ENCODE measurements around the gene ABI2. TPM values are rescaled to one million over a fixed set of nuclear protein-coding genes. Genes with fewer than 3 reads are reported as not detected.

ABI2 gene
- total and polyA plus RNA-seq, 11 donors = 17.4 to 78.8 (median 49.4) TPM

GRCh38 chr2:203326356-203326755 is 1.8 kb upstream of the ABI2 start:
- intact Hi-C loops (cut with DNase I) = loop anchor here in 1 of 10 donors (5.0 to 10.0 kb wide), 3 partner anchors 41 to 118 kb away; no protein-coding TSS in a partner anchor
- H3K4me1 ChIP-seq = peaks cover 0 to 30% (median 15%) of the 10 kb centered on the region in 12 donors
- WGBS, 4 donors = 91 to 98% (median 97%) methylated on average over 1 of the region's 1 CpG
- ATAC-seq = no peak
- H3K27me3 ChIP-seq = no peaks in the 10 kb centered on the region
- no peaks in the 10 kb centered on the region for H3K9me3 ChIP-seq
- no peak for DNase-seq
- TF ChIP-seq, protein P1, sequence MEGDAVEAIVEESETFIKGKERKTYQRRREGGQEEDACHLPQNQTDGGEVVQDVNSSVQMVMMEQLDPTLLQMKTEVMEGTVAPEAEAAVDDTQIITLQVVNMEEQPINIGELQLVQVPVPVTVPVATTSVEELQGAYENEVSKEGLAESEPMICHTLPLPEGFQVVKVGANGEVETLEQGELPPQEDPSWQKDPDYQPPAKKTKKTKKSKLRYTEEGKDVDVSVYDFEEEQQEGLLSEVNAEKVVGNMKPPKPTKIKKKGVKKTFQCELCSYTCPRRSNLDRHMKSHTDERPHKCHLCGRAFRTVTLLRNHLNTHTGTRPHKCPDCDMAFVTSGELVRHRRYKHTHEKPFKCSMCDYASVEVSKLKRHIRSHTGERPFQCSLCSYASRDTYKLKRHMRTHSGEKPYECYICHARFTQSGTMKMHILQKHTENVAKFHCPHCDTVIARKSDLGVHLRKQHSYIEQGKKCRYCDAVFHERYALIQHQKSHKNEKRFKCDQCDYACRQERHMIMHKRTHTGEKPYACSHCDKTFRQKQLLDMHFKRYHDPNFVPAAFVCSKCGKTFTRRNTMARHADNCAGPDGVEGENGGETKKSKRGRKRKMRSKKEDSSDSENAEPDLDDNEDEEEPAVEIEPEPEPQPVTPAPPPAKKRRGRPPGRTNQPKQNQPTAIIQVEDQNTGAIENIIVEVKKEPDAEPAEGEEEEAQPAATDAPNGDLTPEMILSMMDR (IDR thresholded peaks at IDR 0.05) = no peak
- no peak for TF ChIP-seq POLR2A (IDR thresholded peaks at IDR 0.05)
- no peak overlapping the region for H3K27ac ChIP-seq
- no peaks in the 10 kb centered on the region for H3K36me3 ChIP-seq
- H3K4me3 ChIP-seq = no peak overlapping the region

DNA sequence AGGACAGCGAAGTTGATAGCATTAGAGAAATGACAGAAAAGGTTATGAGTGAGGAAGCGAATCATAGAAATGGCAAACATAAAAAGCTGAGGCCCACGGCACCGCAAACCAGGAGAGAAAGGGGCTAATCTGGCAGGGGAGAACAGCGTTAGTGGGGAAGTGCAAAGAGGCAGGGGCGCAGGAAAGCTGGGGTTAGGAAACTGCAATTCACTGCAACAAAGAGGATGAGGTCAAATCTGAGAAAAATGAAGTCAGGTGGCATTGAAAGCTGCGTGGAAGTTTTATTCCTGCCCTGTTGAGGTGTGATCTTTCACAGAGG is 653 bp upstream of the ABI2 start:
- DNase-seq (peak in 1 of 5 donors; percentile 24), ATAC-seq (peak in 3 of 4 donors; percentile 3 to 7 (median 6))
- Histone ChIP-seq H3K9me3 (no peaks in the 10 kb centered on the region), H3K4me3 (peak overlapping the region; percentile 66 to 100 (median 92)), H3K36me3 (no peaks in the 10 kb centered on the region), H3K27ac (peak overlapping the region; percentile 39 to 94 (median 87)), H3K4me1 (peaks cover 0 to 34% (median 15%) of the 10 kb centered on the region in 12 donors), H3K27me3 (no peaks in the 10 kb centered on the region)
- TF ChIP-seq, protein P1 (IDR thresholded peaks at IDR 0.05) = no peak
- no peak for TF ChIP-seq POLR2A (IDR thresholded peaks at IDR 0.05)
- intact Hi-C loops (cut with DNase I) = loop anchor here in 1 of 10 donors (5.0 to 10.0 kb wide), 3 partner anchors 40 to 117 kb away; no protein-coding TSS in a partner anchor
- WGBS, 4 donors = 6 to 15% (median 11%) methylated on average over 7 of the region's 7 CpGs

DNA sequence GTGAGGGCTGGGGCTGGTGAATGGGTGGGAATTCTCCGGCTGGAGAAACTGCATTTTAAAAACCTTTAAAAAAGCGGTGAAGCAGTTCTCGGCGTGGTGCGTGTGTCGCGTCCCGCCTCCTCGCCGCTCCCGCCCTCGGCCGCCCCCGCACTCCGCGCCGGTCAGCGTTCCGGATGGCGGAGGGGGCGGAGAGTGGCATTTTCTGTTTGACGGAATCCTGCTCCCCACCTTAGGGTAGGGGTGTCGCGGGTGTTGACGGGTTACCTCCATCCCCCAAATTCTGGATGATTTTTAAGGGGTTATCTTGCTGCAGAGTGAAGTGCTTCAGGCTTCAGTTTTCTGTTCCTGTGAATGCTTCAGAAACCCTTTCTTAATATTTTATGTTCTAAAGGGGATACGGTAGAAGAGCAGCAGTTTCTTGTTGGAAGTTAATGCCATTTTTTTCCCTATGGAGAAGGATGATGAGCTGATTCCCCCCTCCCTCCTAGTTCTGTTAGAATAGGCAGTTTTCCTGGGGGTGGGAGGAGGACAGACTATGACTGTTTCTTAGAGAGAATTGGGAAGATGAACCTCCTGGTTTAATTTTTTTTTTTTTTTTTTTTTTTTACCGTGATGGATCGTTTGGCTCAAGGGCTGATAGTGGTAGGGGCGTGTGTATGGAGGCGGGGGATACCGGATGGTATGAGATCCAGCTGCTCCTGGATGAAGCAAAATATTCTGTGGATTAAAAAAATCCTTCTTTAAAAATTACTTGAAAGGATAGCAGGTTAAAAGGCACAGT is 756 bp downstream of the ABI2 start:
- TF ChIP-seq, protein P1 (IDR thresholded peaks at IDR 0.05) = no peak
- no peak for TF ChIP-seq POLR2A (IDR thresholded peaks at IDR 0.05)
- intact Hi-C loops (cut with DNase I) = loop anchor here in 2 of 10 donors (2.0 to 10.0 kb wide), 4 partner anchors 38 to 116 kb away; partner anchors contain the start of gene CYP20A1 (in 2 of the 2)
- 1% methylated on average over 30 to 31 of the region's 31 CpGs for whole genome bisulfite sequencing, 4 donors
- Histone ChIP-seq H3K9me3 (no peaks in the 10 kb centered on the region), H3K36me3 (peaks cover 0 to under 1% (median 0%) of the 10 kb centered on the region in 9 donors), H3K27me3 (no peaks in the 10 kb centered on the region), H3K27ac (peak overlapping the region; percentile 39 to 94 (median 87)), H3K4me3 (peak overlapping the region; percentile 66 to 100 (median 92)), H3K4me1 (peaks cover 0 to 45% (median 21%) of the 10 kb centered on the region in 12 donors)
- DNase-seq (peak; percentile 45 to 69 (median 55)), ATAC-seq (peak in 3 of 4 donors; percentile 60 to 69 (median 62))

- H3K4me1 ChIP-seq = peaks cover 0 to 48% (median 21%) of the 10 kb centered on the region in 12 donors
- TF ChIP-seq POLR2A (IDR thresholded peaks at IDR 0.05) = no peak
- TF ChIP-seq, protein P1 (IDR thresholded peaks at IDR 0.05) = no peak
- H3K27ac ChIP-seq = no peak overlapping the region
- DNase-seq (no peak), ATAC-seq (no peak)
- intact Hi-C loops (cut with DNase I) = no loop called here
- H3K4me3 ChIP-seq = peak overlapping the region in 2 of 12 donors; percentile 1 to 90
- H3K27me3 ChIP-seq = no peaks in the 10 kb centered on the region
- H3K9me3 ChIP-seq = no peaks in the 10 kb centered on the region
- H3K36me3 ChIP-seq = peaks cover 0 to 10% (median 0%) of the 10 kb centered on the region in 9 donors
These were observed 2.2 kb downstream of the ABI2 start for GRCh38 chr2:203330434-203330833.
